ENCODE results near the gene KRTAP1-4. TPM values are rescaled to one million over a fixed set of nuclear protein-coding genes. Genes with fewer than 3 reads are reported as not detected.

KRTAP1-4 gene
- total and polyA plus RNA-seq, 2 donors (not counting 3 experiments of a cell fraction or from before 2014, with no cell fraction given): not detected

- FAIRE-seq (no peak), DNase-seq (ENCODE audit: low read depth, low spot score) (no peak)
- Histone ChIP-seq H4K20me1 (replicated peaks; ENCODE audit: control insufficient read depth, extremely low read depth, insufficient read depth, low read length) (no peaks in the 10 kb centered on the region), H3K4me2 (ENCODE audit: insufficient read depth, low read length) (no peak overlapping the region), H3K4me1 (ENCODE audit: control insufficient read depth, extremely low read depth, insufficient read depth, low read length) (no peaks in the 10 kb centered on the region), H3K27me3 (ENCODE audit: control insufficient read depth in 2 of 2, insufficient read depth in 2 of 2, low read length in 2 of 2) (peaks cover 2 to 3% of the 10 kb centered on the region in 2 experiments), H3K27ac (ENCODE audit: insufficient read depth, low read depth, low read length) (no peak overlapping the region), H3K79me2 (ENCODE audit: control insufficient read depth, insufficient read depth, low read length) (no peaks in the 10 kb centered on the region), H3K9ac (replicated peaks; ENCODE audit: extremely low read depth, insufficient read depth, low read length) (no peak overlapping the region), H3K4me3 (replicated peaks in 1 of 3; ENCODE audit: insufficient read depth in 1 of 3, low read depth in 1 of 3, low read length in 3 of 3) (no peak overlapping the region), H3K9me1 (replicated peaks; ENCODE audit: control insufficient read depth, extremely low read depth, insufficient read depth, low read length) (no peaks in the 10 kb centered on the region), H2AFZ (ENCODE audit: low read depth, low read length) (no peak overlapping the region), H3K36me3 (ENCODE audit: control insufficient read depth in 2 of 2, extremely low read depth in 1 of 2, insufficient read depth in 2 of 2, low read length in 2 of 2) (no peaks in the 10 kb centered on the region), H3K9me3 (replicated peaks; ENCODE audit: control insufficient read depth, insufficient read depth, low read length) (no peaks in the 10 kb centered on the region)
- BruUV-seq (replicated peaks): no TSS peak
- TF ChIP-seq GATA2 (IDR thresholded peaks at IDR 0.05; ENCODE audit: insufficient read depth, insufficient read length, low read depth, low read length) (no peak), MAX (IDR thresholded peaks at IDR 0.05; ENCODE audit: insufficient read depth, insufficient read length) (no peak), MYC (IDR thresholded peaks at IDR 0.05; ENCODE audit: low read depth, low read length) (no peak), JUN (IDR thresholded peaks at IDR 0.05; ENCODE audit: borderline replicate concordance, insufficient read depth, insufficient read length, low read depth) (no peak), POLR2AphosphoS5 (IDR thresholded peaks at IDR 0.05; ENCODE audit: insufficient read depth, low read depth, low read length) (no peak), FOS (IDR thresholded peaks at IDR 0.05; ENCODE audit: borderline replicate concordance, insufficient read depth, low read length) (no peak), POLR2A (IDR thresholded peaks at IDR 0.05; ENCODE audit: low read depth, low read length) (no peak), CTCF (IDR thresholded peaks at IDR 0.05; ENCODE audit: extremely low read depth in 1 of 2, insufficient read depth in 1 of 2, low read depth in 1 of 2, low read length in 2 of 2) (no peak), EZH2 (IDR thresholded peaks at IDR 0.05; ENCODE audit: borderline replicate concordance, low read depth, low read length, severe bottlenecking) (no peak)
- dilution Hi-C loops (cut with MboI; ENCODE audit: extremely low pct_ligation_motif_present, low sequenced_read_pairs) (no loop called here), intact Hi-C loops (cut with micrococcal nuclease) (no loop called here)
- POLR2A ChIA-PET: no interaction called here
- CTCF ChIA-PET: no interaction called here
Measured at GRCh38 chr17:40997361-40997760, 32.6 kb downstream of the KRTAP1-4 start.

Data from endothelial cell of umbilical vein (primary cell).